HEK293T (cell line): ENCODE measurements around the gene SNU13.

Experiments used
- BHLHE40 ChIP-seq: fragments of 450-650 bp; IDR thresholded peaks from 2 replicates; pipeline ENCODE4 v1.6.1; 2016; ENCODE audit warnings: mild to moderate bottlenecking, moderate library complexity, borderline replicate concordance
- CTBP1 ChIP-seq: fragments of 450-650 bp; IDR thresholded peaks from 2 replicates; pipeline ENCODE4 v1.6.1; 2016; ENCODE audit warnings: borderline replicate concordance
- ELF4 ChIP-seq: fragments of 450-650 bp; IDR thresholded peaks from 2 replicates; pipeline ENCODE4 v1.6.1; 2017; ENCODE audit warnings: antibody characterized with exemption
- FOXA1 ChIP-seq: fragments of 450-650 bp; IDR thresholded peaks from 2 replicates; pipeline ENCODE4 v1.6.1; 2016; ENCODE audit warnings: mild to moderate bottlenecking
- FOXK2 ChIP-seq: fragments of 450-650 bp; IDR thresholded peaks from 2 replicates; pipeline ENCODE4 v1.6.1; 2016; ENCODE audit warnings: mild to moderate bottlenecking
- FOXM1 ChIP-seq: fragments of 450-650 bp; IDR thresholded peaks from 2 replicates; pipeline ENCODE4 v1.6.1; 2017; ENCODE audit warnings: mild to moderate bottlenecking, borderline replicate concordance
- HDGF ChIP-seq: fragments of 450-650 bp; IDR thresholded peaks from 2 replicates; pipeline ENCODE4 v1.6.1; 2017; ENCODE audit warnings: antibody characterized with exemption, borderline replicate concordance
- SP1 ChIP-seq: fragments of 450-650 bp; IDR thresholded peaks from 2 replicates; pipeline ENCODE4 v1.6.1; 2017
- SUZ12 ChIP-seq: fragments of 450-650 bp; IDR thresholded peaks from 2 replicates; pipeline ENCODE4 v1.6.1; 2016; ENCODE audit warnings: mild to moderate bottlenecking
- TARDBP ChIP-seq: fragments of 450-650 bp; IDR thresholded peaks from 2 replicates; pipeline ENCODE4 v1.6.1; 2016
- ZNF384 ChIP-seq: fragments of 450-650 bp; IDR thresholded peaks from 2 replicates; pipeline ENCODE4 v1.6.1; 2016
- TF ChIP-seq, protein P1 (sequence below): fragments of 450-650 bp; IDR thresholded peaks from 2 replicates; pipeline ENCODE4 v1.6.1; 2016

DNA sequence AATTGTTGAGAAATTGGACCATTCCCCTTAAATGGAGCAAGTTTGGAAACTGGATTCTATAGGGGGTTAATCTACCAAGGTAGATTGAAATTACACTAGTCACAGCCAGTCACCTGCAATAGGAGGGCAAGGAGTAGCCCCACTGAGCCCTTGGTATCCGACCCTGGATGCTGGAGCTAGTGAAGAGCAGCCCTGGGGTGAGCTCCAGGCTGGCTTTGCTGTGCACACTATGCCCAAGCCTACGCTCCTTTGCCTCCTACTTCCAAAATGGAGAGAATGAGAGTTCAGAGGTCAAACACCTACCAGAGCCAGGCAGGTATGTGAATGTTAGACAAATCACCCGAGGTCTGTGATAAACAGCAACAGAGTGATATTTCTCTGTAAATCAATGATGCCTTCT, 23.7 kb downstream of the SNU13 start:
- TF ChIP-seq HDGF (no peak), SP1 (no peak), FOXK2 (no peak), BHLHE40 (no peak), ZNF384 (no peak), FOXA1 (no peak), FOXM1 (no peak), CTBP1 (no peak), TARDBP (no peak), SUZ12 (no peak), ELF4 (no peak)
- TF ChIP-seq, protein P1, sequence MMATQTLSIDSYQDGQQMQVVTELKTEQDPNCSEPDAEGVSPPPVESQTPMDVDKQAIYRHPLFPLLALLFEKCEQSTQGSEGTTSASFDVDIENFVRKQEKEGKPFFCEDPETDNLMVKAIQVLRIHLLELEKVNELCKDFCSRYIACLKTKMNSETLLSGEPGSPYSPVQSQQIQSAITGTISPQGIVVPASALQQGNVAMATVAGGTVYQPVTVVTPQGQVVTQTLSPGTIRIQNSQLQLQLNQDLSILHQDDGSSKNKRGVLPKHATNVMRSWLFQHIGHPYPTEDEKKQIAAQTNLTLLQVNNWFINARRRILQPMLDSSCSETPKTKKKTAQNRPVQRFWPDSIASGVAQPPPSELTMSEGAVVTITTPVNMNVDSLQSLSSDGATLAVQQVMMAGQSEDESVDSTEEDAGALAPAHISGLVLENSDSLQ: no peak
